Stimulated activated CD4-positive, alpha-beta T cell treated with anti-CD3 and anti-CD28 coated beads, Interleukin-15, amount 100 ng/mL, for 24 hours (primary cell): ENCODE data around the gene RASAL2.

Experiments used
- DNase-seq: peaks from one replicate; pipeline ENCODE4 v3.0.0-alpha.2; 2020

Gene RASAL2

GRCh38 chr1:178470411-178470960 is 376.6 kb downstream of the RASAL2 start:
- DNase-seq = no peak

- no peak for DNase-seq
Measured at GRCh38 chr1:178472531-178472930, 378.6 kb downstream of the RASAL2 start.

GRCh38 chr1:178477373-178477772 is 383.5 kb downstream of the RASAL2 start:
- DNase-seq = no peak

- DNase-seq = no peak
Measured at GRCh38 chr1:178477841-178478240, 383.9 kb downstream of the RASAL2 start.

GRCh38 chr1:178483251-178483957 is 389.5 kb downstream of the RASAL2 start:
- DNase-seq = no peak

- no peak for DNase-seq
Measured at GRCh38 chr1:178484698-178485225, 390.9 kb downstream of the RASAL2 start.

GRCh38 chr1:178485541-178485981 is 391.7 kb downstream of the RASAL2 start:
- DNase-seq = no peak

GRCh38 chr1:178486100-178487069 is 392.5 kb downstream of the RASAL2 start:
- DNase-seq = no peak

GRCh38 chr1:178487070-178487615 is 393.2 kb downstream of the RASAL2 start:
- DNase-seq = no peak

- no peak for DNase-seq
Measured at GRCh38 chr1:178488393-178488792, 394.5 kb downstream of the RASAL2 start.

- no peak for DNase-seq
Measured at GRCh38 chr1:178489399-178489798, 395.5 kb downstream of the RASAL2 start.

GRCh38 chr1:178490136-178490535 is 396.2 kb downstream of the RASAL2 start:
- DNase-seq = no peak

GRCh38 chr1:178490967-178491366 is 397.1 kb downstream of the RASAL2 start:
- DNase-seq = no peak

GRCh38 chr1:178491721-178492120 is 397.8 kb downstream of the RASAL2 start:
- no peak for DNase-seq

GRCh38 chr1:178492341-178492740 is 398.4 kb downstream of the RASAL2 start:
- DNase-seq = no peak

GRCh38 chr1:178493301-178493741 is 399.4 kb downstream of the RASAL2 start:
- no peak for DNase-seq

GRCh38 chr1:178494569-178494971 is 400.7 kb downstream of the RASAL2 start:
- DNase-seq = no peak

- no peak for DNase-seq
Measured at GRCh38 chr1:178495158-178495557, 401.3 kb downstream of the RASAL2 start.

- no peak for DNase-seq
Measured at GRCh38 chr1:178495741-178496409, 402.0 kb downstream of the RASAL2 start.

- DNase-seq = no peak
Measured at GRCh38 chr1:178496410-178497135, 402.7 kb downstream of the RASAL2 start, which contains the start of gene CLEC20A. TSS of gene CLEC20A (minus strand) at chr1:178496964. CDS start at chr1:178496939, 25 bp downstream.

GRCh38 chr1:178497903-178498478 is 404.1 kb downstream of the RASAL2 start:
- DNase-seq = no peak
